ENCODE measurements around the gene TSPAN4. TPM values are rescaled to one million over a fixed set of nuclear protein-coding genes. Genes with fewer than 3 reads are reported as not detected.

The TSPAN4 gene
- total and polyA plus RNA-seq, 4 donors, result 68.3 to 197 (median 134) TPM

GRCh38 chr11:907668-908067, 65.0 kb downstream of the TSPAN4 start:
- Histone ChIP-seq H3K4me3 (no peak overlapping the region), H3K27me3 (ENCODE audit: control insufficient read depth in 3 of 3, insufficient read depth in 3 of 3, low read length in 2 of 3) (no peaks in the 10 kb centered on the region), H3K4me1 (ENCODE audit: control insufficient read depth in 5 of 5, insufficient read depth in 5 of 5, low read length in 5 of 5) (peaks cover 0 to 14% (median 0%) of the 10 kb centered on the region in 5 donors), H3K27ac (ENCODE audit: low read depth in 1 of 2, low read length in 1 of 2) (no peak overlapping the region), H3K9ac (ENCODE audit: insufficient read depth in 1 of 2, low read length in 2 of 2) (no peak overlapping the region), H3K9me3 (ENCODE audit: control insufficient read depth in 4 of 4, insufficient read depth in 3 of 4, low read length in 3 of 4) (no peaks in the 10 kb centered on the region), H3K36me3 (ENCODE audit: control insufficient read depth in 4 of 4, insufficient read depth in 4 of 4, low read length in 4 of 4) (peaks cover 0 to 19% (median 15%) of the 10 kb centered on the region in 4 donors)
- ATAC-seq (ENCODE audit: insufficient read depth, low FRiP score) (no peak), DNase-seq (no peak)
- WGBS, 2 donors, result 85 to 86% methylated on average over 2 of the region's 2 CpGs
- no peak for TF ChIP-seq CTCF (IDR thresholded peaks at IDR 0.05; ENCODE audit: control extremely low read depth, extremely low read depth)

GRCh38 chr11:908273-908672, 65.6 kb downstream of the TSPAN4 start:
- Histone ChIP-seq H3K9ac (ENCODE audit: insufficient read depth in 1 of 2, low read length in 2 of 2) (no peak overlapping the region), H3K36me3 (ENCODE audit: control insufficient read depth in 4 of 4, insufficient read depth in 4 of 4, low read length in 4 of 4) (peaks cover 0 to 12% (median 9%) of the 10 kb centered on the region in 4 donors), H3K4me1 (ENCODE audit: control insufficient read depth in 5 of 5, insufficient read depth in 5 of 5, low read length in 5 of 5) (peaks cover 0 to 14% (median 0%) of the 10 kb centered on the region in 5 donors), H3K27ac (ENCODE audit: low read depth in 1 of 2, low read length in 1 of 2) (no peak overlapping the region), H3K9me3 (ENCODE audit: control insufficient read depth in 4 of 4, insufficient read depth in 3 of 4, low read length in 3 of 4) (no peaks in the 10 kb centered on the region), H3K4me3 (no peak overlapping the region), H3K27me3 (ENCODE audit: control insufficient read depth in 3 of 3, insufficient read depth in 3 of 3, low read length in 2 of 3) (no peaks in the 10 kb centered on the region)
- no peak for TF ChIP-seq CTCF (IDR thresholded peaks at IDR 0.05; ENCODE audit: control extremely low read depth, extremely low read depth)
- WGBS, 2 donors, result 94 to 97% methylated on average over 5 of the region's 5 CpGs
- DNase-seq (no peak), ATAC-seq (ENCODE audit: insufficient read depth, low FRiP score) (no peak)

- Histone ChIP-seq H3K9me3 (ENCODE audit: control insufficient read depth in 4 of 4, insufficient read depth in 3 of 4, low read length in 3 of 4) (no peaks in the 10 kb centered on the region), H3K27me3 (ENCODE audit: control insufficient read depth in 3 of 3, insufficient read depth in 3 of 3, low read length in 2 of 3) (no peaks in the 10 kb centered on the region), H3K4me1 (ENCODE audit: control insufficient read depth in 5 of 5, insufficient read depth in 5 of 5, low read length in 5 of 5) (peaks cover 0 to 14% (median 0%) of the 10 kb centered on the region in 5 donors), H3K27ac (ENCODE audit: low read depth in 1 of 2, low read length in 1 of 2) (no peak overlapping the region), H3K36me3 (ENCODE audit: control insufficient read depth in 4 of 4, insufficient read depth in 4 of 4, low read length in 4 of 4) (peaks cover 0 to 6% (median 4%) of the 10 kb centered on the region in 4 donors), H3K9ac (ENCODE audit: insufficient read depth in 1 of 2, low read length in 2 of 2) (no peak overlapping the region), H3K4me3 (no peak overlapping the region)
- TF ChIP-seq CTCF (IDR thresholded peaks at IDR 0.05; ENCODE audit: control extremely low read depth, extremely low read depth), result no peak
- DNase-seq (no peak), ATAC-seq (ENCODE audit: insufficient read depth, low FRiP score) (no peak)
- 93 to 95% methylated on average over 11 of the region's 11 CpGs for WGBS, 2 donors
These were observed 66.8 kb downstream of the TSPAN4 start for GRCh38 chr11:909406-909805.

GRCh38 chr11:910044-910588, 67.5 kb downstream of the TSPAN4 start:
- Histone ChIP-seq H3K4me3 (peak overlapping the region; percentile 90), H3K9me3 (ENCODE audit: control insufficient read depth in 4 of 4, insufficient read depth in 3 of 4, low read length in 3 of 4) (no peaks in the 10 kb centered on the region), H3K36me3 (ENCODE audit: control insufficient read depth in 4 of 4, insufficient read depth in 4 of 4, low read length in 4 of 4) (peaks cover 0 to 4% (median 1%) of the 10 kb centered on the region in 4 donors), H3K27me3 (ENCODE audit: control insufficient read depth in 3 of 3, insufficient read depth in 3 of 3, low read length in 2 of 3) (no peaks in the 10 kb centered on the region), H3K9ac (ENCODE audit: insufficient read depth in 1 of 2, low read length in 2 of 2) (no peak overlapping the region), H3K4me1 (ENCODE audit: control insufficient read depth in 5 of 5, insufficient read depth in 5 of 5, low read length in 5 of 5) (peaks cover 0 to 14% (median 0%) of the 10 kb centered on the region in 5 donors), H3K27ac (ENCODE audit: low read depth in 1 of 2, low read length in 1 of 2) (peak overlapping the region in 1 of 2 donors; percentile 69)
- no peak for TF ChIP-seq CTCF (IDR thresholded peaks at IDR 0.05; ENCODE audit: control extremely low read depth, extremely low read depth)
- WGBS, 2 donors, result 3 to 5% methylated on average over 36 to 38 of the region's 38 CpGs
- DNase-seq (no peak), ATAC-seq (ENCODE audit: insufficient read depth, low FRiP score) (no peak)
